ENCODE data around the gene GPC3.

DNA sequence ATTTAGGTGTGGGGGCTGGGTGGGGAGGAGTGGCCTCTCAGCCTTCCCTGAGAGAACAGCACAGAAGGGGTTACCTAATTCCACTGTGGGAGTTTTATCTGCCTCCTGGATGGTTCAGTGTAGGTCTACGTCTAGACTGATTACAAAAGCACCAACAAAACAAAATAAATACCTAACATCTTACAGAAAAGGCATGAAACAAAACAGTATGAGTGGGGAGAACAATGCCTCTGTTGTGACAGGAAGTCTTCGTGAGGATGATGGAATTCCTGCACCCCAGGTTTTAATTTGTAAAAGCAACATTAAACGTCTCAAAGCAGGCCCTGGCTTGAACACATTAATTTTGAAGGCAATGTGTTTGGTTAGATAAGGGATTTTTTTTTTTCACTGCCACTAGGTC is 458.0 kb downstream of the GPC3 start:
- TF ChIP-seq, protein P1, sequence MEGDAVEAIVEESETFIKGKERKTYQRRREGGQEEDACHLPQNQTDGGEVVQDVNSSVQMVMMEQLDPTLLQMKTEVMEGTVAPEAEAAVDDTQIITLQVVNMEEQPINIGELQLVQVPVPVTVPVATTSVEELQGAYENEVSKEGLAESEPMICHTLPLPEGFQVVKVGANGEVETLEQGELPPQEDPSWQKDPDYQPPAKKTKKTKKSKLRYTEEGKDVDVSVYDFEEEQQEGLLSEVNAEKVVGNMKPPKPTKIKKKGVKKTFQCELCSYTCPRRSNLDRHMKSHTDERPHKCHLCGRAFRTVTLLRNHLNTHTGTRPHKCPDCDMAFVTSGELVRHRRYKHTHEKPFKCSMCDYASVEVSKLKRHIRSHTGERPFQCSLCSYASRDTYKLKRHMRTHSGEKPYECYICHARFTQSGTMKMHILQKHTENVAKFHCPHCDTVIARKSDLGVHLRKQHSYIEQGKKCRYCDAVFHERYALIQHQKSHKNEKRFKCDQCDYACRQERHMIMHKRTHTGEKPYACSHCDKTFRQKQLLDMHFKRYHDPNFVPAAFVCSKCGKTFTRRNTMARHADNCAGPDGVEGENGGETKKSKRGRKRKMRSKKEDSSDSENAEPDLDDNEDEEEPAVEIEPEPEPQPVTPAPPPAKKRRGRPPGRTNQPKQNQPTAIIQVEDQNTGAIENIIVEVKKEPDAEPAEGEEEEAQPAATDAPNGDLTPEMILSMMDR (IDR thresholded peaks at IDR 0.05) = no peak
- TF ChIP-seq POLR2A (IDR thresholded peaks at IDR 0.05) = no peak

Measured in right lobe of liver (tissue), 4 donors.